Memory B cell (primary cell): ENCODE data around the gene PATL1.
A peak's percentile ranks its signal among the peaks of the same experiment; 100 is the strongest.
"Not testable (repeated sequence)": the region's sequence is repeated elsewhere in the genome, so short reads cannot be mapped to it uniquely, and the experiment has no call there.

Experiments
- ATAC-seq: fragments of 150-1000 bp; cut with Tn5 transposase; 2 replicates; pipeline ENCODE4 v1.10.0; 2021; ENCODE audit warnings: low read depth, mild to moderate bottlenecking, moderate library complexity
- DNase-seq, 2 donors: peaks; one replicate each; pipeline ENCODE4 v3.0.0; 2022; ENCODE audit warnings: low spot score in 2 of 2
- H3K27ac Mint-ChIP-seq: one replicate; pipeline ENCODE4 v1.8.0; 2022; ENCODE audit warnings: mild to moderate bottlenecking, moderate library complexity, mixed read lengths
- H3K27me3 Mint-ChIP-seq: one replicate; pipeline ENCODE4 v1.8.0; 2022; ENCODE audit warnings: mixed read lengths
- H3K36me3 Mint-ChIP-seq: one replicate; pipeline ENCODE4 v1.8.0; 2022; ENCODE audit warnings: mild to moderate bottlenecking, mixed read lengths
- H3K4me1 Mint-ChIP-seq: one replicate; pipeline ENCODE4 v1.8.0; 2022; ENCODE audit warnings: mixed read lengths
- H3K4me3 Mint-ChIP-seq: one replicate; pipeline ENCODE4 v1.8.0; 2022; ENCODE audit warnings: mild to moderate bottlenecking, moderate library complexity, mixed read lengths
- H3K9me3 Mint-ChIP-seq: one replicate; pipeline ENCODE4 v1.8.0; 2022; ENCODE audit warnings: mixed read lengths

Gene PATL1

DNA sequence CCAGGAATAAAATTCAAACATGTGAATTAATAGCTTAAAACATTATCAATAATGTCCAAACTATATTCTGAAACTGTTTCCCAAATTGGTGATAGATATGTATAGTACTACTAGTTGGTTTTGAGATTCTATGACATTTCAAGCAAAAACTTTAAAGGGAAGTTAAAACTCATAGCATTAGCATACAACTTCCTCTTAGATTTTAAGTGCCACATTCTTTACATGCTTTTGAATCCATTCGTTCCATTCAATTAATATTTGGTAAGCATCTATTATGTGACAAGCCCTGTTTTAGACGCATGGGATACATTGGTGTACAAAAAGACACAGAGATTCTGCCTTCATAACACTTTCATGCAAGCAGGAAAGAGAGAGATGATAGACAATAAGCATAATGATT lies 8.9 kb downstream of the PATL1 start:
- peak; percentile 46 for ATAC-seq
- no peak for DNase-seq
- peaks cover 32% of the 10 kb centered on the region for H3K36me3 Mint-ChIP-seq
- H3K4me1 Mint-ChIP-seq: peaks cover 11% of the 10 kb centered on the region
- H3K27me3 Mint-ChIP-seq: no peaks in the 10 kb centered on the region
- H3K4me3 Mint-ChIP-seq: peak overlapping the region; percentile 66
- no peaks in the 10 kb centered on the region for H3K9me3 Mint-ChIP-seq
- H3K27ac Mint-ChIP-seq: peak overlapping the region; percentile 35

DNA sequence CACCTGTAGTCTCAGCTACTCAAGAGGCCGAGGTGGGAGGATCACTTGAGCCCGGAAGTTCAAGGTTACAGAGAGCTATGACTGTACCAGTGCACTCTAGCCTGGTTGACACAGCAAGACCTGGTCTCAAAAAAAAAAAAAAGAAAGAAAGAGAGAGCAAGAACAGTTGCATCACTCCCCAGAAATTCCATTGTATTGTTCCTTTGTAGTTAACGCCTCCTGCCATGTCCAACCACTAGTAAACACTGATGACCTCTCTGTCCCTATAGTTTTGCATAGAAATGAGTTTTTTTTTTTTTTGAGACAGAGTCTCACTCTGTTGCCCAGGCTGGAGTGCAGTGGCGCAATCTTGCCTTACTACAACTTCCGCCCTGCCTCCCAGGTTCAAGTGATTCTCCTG lies 10.8 kb downstream of the PATL1 start:
- Mint-ChIP-seq H3K4me1 (peaks cover 8% of the 10 kb centered on the region), H3K27ac (no peak overlapping the region), H3K27me3 (no peaks in the 10 kb centered on the region), H3K36me3 (peaks cover 37% of the 10 kb centered on the region), H3K9me3 (no peaks in the 10 kb centered on the region), H3K4me3 (no peak overlapping the region)
- DNase-seq (no peak), ATAC-seq (no peak)

DNA sequence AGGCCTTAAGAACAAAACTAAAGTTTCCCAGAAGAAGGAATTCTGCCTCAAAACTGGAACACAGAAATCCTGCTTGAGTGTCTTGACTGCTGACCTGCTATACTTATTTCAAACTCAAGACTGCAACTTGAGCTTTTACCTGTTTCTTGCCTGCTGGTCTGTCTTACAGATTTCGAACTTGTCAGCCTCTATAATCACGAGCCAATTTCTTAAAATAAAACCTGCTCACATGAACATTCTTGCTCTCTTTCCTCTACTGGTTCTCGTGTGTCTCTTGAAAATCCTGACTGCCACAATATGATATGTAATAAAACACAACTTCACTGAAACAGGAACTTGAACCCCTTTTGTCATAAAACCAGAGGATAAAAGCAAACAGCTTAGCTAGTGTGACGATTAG lies 13.9 kb downstream of the PATL1 start:
- Mint-ChIP-seq H3K4me1 (peaks cover 2% of the 10 kb centered on the region), H3K4me3 (no peak overlapping the region), H3K27ac (no peak overlapping the region), H3K27me3 (no peaks in the 10 kb centered on the region), H3K9me3 (no peaks in the 10 kb centered on the region), H3K36me3 (peaks cover 54% of the 10 kb centered on the region)
- ATAC-seq (no peak), DNase-seq (no peak)

DNA sequence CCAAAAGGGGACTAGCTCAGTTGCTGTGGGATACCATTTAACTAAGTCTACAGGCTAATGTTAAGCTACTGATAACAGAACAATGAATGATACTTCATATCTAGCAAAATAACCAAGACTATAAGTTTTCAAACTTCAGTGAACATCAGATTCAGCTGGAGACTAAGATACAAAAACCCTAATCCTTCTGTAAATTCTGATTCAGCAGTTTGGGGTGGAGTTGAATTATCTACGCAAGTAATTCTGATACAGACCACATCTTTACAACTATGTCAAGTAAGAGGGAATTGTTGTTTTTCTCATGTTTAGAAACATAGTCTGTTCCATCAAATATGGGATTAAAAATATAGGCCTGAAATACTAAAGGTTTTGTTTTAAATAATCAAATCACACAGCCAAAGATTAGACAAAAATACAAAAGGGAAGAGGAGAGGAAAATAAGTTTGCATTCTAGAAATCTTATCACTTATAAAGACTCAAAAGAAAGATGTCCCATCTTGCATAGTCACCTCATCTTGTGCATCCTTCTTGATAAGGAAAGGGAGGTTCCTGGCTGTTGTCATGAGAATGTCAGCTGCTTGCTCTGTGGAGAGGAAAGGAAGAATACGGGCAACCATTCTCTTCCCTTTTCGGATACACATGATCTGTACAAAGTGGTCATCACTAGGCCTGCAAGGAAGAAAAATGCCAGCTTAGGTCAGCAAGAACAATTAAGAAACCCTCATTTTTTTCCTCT lies 21.4 kb downstream of the PATL1 start:
- DNase-seq (no peak), ATAC-seq (no peak)
- peaks cover 46% of the 10 kb centered on the region for H3K36me3 Mint-ChIP-seq
- no peaks in the 10 kb centered on the region for H3K27me3 Mint-ChIP-seq
- no peak overlapping the region for H3K4me3 Mint-ChIP-seq
- peaks cover 2% of the 10 kb centered on the region for H3K4me1 Mint-ChIP-seq
- H3K9me3 Mint-ChIP-seq: no peaks in the 10 kb centered on the region
- no peak overlapping the region for H3K27ac Mint-ChIP-seq

DNA sequence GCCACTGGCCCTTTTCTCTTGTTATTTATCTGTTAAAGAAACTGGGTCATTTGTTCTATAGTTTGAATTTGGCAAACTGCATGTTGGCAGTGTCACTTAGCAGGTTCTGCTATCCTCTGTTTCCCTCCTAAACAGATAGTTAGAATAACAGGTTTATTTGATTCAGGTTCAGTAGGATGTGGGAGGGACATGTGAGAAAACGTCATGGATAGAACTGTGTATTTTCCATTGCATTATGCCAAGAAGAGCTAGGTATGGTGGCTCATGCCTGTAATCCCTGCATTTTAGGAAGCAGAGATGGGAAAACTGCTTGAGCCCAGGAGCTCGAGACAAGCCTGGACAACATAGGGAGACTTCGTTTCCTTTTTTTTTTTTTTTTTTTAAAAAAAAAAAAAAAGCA lies 24.3 kb downstream of the PATL1 start:
- Mint-ChIP-seq H3K27me3 (no peaks in the 10 kb centered on the region), H3K4me1 (peaks cover 2% of the 10 kb centered on the region), H3K4me3 (no peak overlapping the region), H3K27ac (peak overlapping the region; percentile 28), H3K9me3 (no peaks in the 10 kb centered on the region), H3K36me3 (peaks cover 44% of the 10 kb centered on the region)
- no peak for ATAC-seq
- DNase-seq: no peak

DNA sequence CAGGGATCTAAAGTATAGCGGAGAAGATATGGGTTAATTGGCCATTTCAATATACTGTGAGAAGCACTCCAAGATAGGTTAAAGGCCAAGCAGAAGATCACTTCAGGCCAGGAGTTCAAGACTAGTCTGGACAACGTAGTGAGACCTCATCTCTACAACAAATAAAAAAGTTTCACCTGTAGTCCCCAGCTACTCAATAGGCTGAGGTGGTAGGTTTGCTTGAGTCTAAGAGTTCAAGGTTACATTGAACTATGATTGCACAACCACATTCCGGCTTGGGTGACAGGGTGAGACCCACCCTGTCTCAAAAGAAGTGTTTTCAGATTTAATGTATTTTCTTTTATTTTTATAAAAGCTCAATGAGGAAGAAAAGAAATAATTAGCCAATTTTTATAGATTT lies 25.4 kb downstream of the PATL1 start:
- ATAC-seq: no peak
- no peaks in the 10 kb centered on the region for H3K9me3 Mint-ChIP-seq
- no peak for DNase-seq
- H3K4me1 Mint-ChIP-seq: peaks cover 2% of the 10 kb centered on the region
- no peak overlapping the region for H3K4me3 Mint-ChIP-seq
- no peak overlapping the region for H3K27ac Mint-ChIP-seq
- H3K36me3 Mint-ChIP-seq: peaks cover 43% of the 10 kb centered on the region
- no peaks in the 10 kb centered on the region for H3K27me3 Mint-ChIP-seq

DNA sequence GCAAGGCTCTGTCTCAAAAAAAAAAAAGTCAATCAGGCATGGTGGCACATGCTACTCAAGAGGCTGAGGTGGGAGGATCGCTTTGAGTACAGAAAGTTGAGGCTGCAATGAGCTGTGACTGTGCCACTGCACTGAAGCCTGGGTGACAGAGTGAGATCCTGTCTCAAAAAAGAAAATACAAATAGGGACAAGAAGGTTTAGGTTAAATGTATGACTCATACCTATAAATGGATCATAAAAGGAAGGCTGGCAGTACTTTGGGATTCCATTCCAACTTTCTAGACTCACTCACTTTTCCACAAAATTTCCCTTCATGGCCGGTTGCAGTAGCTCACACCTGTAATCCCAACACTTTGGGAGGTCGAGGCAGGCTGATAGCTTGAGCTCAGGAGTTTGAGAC lies 27.7 kb downstream of the PATL1 start:
- Mint-ChIP-seq H3K27ac (no peak overlapping the region), H3K27me3 (no peaks in the 10 kb centered on the region), H3K4me1 (peaks cover 2% of the 10 kb centered on the region), H3K9me3 (no peaks in the 10 kb centered on the region), H3K4me3 (no peak overlapping the region), H3K36me3 (peaks cover 50% of the 10 kb centered on the region)
- no peak for ATAC-seq
- no peak for DNase-seq

DNA sequence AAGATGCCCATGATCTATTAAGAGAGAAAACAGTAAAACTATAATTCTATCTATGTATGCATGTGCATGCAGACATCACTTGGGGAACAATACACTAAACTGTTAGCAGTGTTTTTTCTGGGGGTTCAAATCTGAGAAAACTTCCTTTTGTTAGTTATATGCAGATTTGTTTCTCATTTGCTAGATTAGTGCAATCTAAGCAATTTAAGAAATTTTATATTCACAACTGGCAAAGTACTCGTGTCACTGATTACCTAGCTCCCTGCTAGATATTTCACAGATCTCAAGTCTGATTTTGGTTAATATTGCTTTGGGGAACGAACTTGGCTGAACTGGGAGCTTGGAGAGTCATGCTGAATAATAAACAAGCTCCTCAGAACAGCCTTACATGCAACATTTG lies 38.3 kb downstream of the PATL1 start:
- Mint-ChIP-seq H3K36me3 (peaks cover 3% of the 10 kb centered on the region), H3K27ac (no peak overlapping the region), H3K4me3 (no peak overlapping the region), H3K4me1 (peaks cover 4% of the 10 kb centered on the region), H3K9me3 (no peaks in the 10 kb centered on the region), H3K27me3 (no peaks in the 10 kb centered on the region)
- no peak for ATAC-seq
- DNase-seq: no peak

DNA sequence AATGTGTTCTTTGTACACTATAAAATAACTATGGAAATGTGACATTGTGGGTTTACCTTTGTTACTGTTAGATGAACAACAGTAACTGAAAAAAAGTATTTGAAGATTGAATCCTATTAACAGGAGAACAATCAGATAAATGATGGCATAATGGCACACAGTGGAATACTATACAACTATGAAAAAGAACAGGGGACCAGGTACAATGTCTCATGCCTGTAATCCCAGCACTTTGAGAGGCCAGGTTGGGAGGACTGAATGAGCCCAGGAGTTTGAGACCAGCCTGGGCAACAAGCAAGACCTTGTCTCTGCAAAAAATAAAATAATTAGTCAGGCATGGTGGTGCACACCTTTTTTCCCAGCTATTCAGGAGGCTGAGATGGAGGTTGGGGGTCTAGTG lies 38.8 kb downstream of the PATL1 start:
- H3K27me3 Mint-ChIP-seq: no peaks in the 10 kb centered on the region
- DNase-seq (no peak), ATAC-seq (no peak)
- no peaks in the 10 kb centered on the region for H3K9me3 Mint-ChIP-seq
- H3K27ac Mint-ChIP-seq: no peak overlapping the region
- no peak overlapping the region for H3K4me3 Mint-ChIP-seq
- H3K4me1 Mint-ChIP-seq: peaks cover 4% of the 10 kb centered on the region
- peaks cover 3% of the 10 kb centered on the region for H3K36me3 Mint-ChIP-seq

DNA sequence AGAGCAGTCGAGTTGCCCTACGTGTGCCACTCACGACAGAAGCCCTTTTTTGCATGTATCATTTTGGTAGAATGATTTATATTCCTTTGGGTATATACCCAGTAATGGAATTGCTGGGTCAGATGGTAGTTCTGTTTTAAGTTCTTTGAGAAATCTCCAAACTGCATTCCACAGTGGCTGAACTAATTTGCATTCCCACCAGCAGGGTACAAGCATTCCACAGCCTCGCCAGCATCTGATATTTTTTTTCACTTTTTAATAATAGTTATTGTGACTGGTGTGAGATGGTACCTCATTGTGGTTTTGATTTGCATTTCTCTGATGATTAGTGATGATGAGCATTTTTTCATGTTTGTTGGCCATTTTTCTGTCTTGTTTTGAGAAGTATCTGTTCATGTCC lies 41.9 kb downstream of the PATL1 start:
- not testable (repeated sequence) for H3K4me3 Mint-ChIP-seq, H3K4me1 Mint-ChIP-seq, H3K36me3 Mint-ChIP-seq, ATAC-seq, H3K27ac Mint-ChIP-seq, DNase-seq, H3K9me3 Mint-ChIP-seq, H3K27me3 Mint-ChIP-seq

DNA sequence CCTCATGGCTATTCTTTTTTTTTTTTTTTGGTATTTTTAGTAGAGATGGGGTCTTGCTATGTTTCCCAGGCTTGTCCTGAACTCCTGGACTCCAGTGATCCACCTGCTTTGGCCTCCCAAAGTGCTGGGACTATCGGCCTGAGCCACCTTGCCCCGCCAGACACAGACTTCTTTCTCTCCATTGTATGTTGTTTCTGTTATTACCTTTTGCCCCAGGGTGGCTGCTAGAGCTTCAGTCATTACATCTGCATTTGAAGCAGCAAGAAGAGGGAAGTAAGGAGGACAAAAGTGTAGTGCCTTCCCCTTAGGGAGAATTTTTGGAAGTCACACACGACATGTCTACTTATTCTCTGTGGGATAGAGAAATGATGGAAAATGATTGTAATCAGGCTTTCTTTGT lies 43.1 kb downstream of the PATL1 start:
- Mint-ChIP-seq H3K4me3 (no peak overlapping the region), H3K9me3 (no peaks in the 10 kb centered on the region), H3K27me3 (no peaks in the 10 kb centered on the region), H3K27ac (no peak overlapping the region), H3K36me3 (peaks cover 7% of the 10 kb centered on the region), H3K4me1 (peaks cover 4% of the 10 kb centered on the region)
- DNase-seq (no peak), ATAC-seq (no peak)

DNA sequence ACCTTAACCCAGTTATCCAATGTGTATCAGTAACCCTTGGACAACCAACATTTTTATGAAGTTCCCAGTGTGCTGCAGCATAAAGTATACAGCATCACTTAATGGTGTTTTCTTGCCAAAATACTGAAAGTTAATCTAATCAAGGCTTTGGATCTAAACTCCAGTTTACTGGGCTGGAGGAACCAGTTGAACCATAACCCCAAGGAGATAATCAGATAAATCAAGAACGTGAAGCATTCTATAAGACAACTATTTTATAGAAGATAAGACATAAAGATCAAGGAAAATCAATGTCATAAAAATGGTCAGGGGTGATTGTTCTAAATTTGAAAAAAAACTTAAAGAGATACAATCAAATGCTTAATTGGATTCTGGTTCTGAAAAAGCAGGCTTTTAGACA lies 51.0 kb downstream of the PATL1 start:
- H3K36me3 Mint-ChIP-seq: peaks cover 4% of the 10 kb centered on the region
- H3K4me3 Mint-ChIP-seq: no peak overlapping the region
- peaks cover 15% of the 10 kb centered on the region for H3K4me1 Mint-ChIP-seq
- H3K27ac Mint-ChIP-seq: no peak overlapping the region
- no peaks in the 10 kb centered on the region for H3K9me3 Mint-ChIP-seq
- ATAC-seq (no peak), DNase-seq (no peak)
- H3K27me3 Mint-ChIP-seq: no peaks in the 10 kb centered on the region

DNA sequence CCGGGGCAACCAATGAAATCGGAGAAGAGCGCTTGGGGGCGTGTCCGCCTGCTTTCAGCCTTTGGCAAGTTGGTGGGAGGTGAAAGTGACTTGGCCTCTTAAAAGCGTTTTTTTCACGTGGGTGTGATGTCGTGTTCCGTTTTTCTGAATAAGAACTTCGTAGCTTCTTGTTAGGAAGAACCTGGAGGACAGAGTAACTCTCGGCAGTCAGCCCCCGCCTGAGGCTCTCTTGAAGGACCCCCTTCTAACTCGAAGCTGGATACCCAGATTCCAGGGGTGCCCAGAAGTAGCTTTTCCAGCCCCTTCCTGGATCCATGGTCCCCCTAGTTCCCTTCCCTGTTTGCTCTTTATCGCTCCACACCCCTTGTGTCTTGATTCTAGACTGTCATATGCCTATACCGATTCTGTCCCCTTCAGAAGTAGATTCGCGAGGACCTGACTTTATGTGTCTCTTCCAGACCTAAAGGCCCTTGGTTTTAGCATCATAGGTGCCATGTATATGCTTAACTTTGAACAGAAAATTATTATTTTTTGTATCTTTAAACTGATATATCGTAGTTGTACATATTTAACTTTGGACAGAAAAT lies 52.3 kb downstream of the PATL1 start:
- H3K4me3 Mint-ChIP-seq: peak overlapping the region; percentile 79
- DNase-seq: no peak
- no peak for ATAC-seq
- H3K9me3 Mint-ChIP-seq: no peaks in the 10 kb centered on the region
- no peaks in the 10 kb centered on the region for H3K27me3 Mint-ChIP-seq
- H3K4me1 Mint-ChIP-seq: peaks cover 25% of the 10 kb centered on the region
- peak overlapping the region; percentile 89 for H3K27ac Mint-ChIP-seq
- H3K36me3 Mint-ChIP-seq: peaks cover 3% of the 10 kb centered on the region

DNA sequence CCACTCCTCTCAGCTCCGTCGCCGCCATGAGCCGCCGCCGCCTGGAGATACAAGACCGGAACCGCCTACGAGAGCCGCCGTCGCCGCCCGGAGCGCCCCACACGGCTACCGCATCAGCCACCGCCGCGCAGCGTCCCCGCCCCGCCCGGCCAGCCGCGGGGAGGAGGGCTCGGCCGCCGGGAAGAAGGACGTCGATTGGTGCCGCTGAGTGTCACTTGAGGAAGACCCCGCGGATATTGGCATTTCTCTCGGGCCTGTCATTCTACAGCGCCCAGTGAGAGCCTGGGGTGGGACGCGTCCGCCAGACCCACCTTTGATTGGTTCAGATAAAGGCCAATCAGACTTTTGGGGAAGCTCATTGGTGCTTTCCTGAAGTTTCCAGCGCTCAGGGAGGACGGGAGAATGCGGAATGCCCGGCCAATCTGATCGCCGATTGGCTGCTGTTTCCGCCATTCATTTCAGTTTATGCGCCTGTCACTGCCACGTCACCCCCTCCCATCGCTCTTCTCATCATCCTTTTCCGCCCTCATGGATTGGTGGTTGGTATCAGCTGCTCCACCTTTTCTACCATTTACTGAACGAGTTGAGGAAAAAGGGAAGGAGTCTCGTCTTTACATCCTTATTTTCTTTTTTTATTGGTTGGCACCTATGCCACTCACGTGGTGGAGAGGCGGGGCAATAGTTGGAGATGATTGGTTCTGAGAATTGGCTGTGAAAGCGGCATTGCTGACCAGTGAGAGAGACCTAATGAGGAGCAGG lies 53.0 kb downstream of the PATL1 start, which contains the start of gene OSBP:
TSS of gene OSBP (minus strand) at position 138 of the 759 bp plus-strand sequence. CDS start at position 28, 110 bp downstream.
- peaks cover 25% of the 10 kb centered on the region for H3K4me1 Mint-ChIP-seq
- peak; percentile 92 to 97 for DNase-seq
- peak within 1 kb of the TSS; percentile 89 for H3K27ac Mint-ChIP-seq
- ATAC-seq: peak; percentile 74
- H3K4me3 Mint-ChIP-seq: peak within 1 kb of the TSS; percentile 99
- H3K36me3 Mint-ChIP-seq: peaks cover 3% of the 10 kb centered on the region
- no peaks in the 10 kb centered on the region for H3K9me3 Mint-ChIP-seq
- no peaks in the 10 kb centered on the region for H3K27me3 Mint-ChIP-seq
